GM12878 (cell line): Measurements from ENCODE around the gene BNC2. TPM values are rescaled to one million over a fixed set of nuclear protein-coding genes. Genes with fewer than 3 reads are reported as not detected.

ENCODE experiments used
- ATAC-seq: fragments of 200-7000 bp; cut with Tn5 transposase; 3 replicates; pipeline ENCODE4 v1.9.1; 2020; ENCODE audit warnings: mild to moderate bottlenecking, moderate library complexity
- BruUV-seq: library from RNA; stranded (reverse); fragments of 400-500 nt; replicated peaks from 2 replicates; lab custom pipeline; 2021; lab: Mats Ljungman, UMichigan
- CTCF ChIA-PET: fragments of 300-600 bp; sonication (Branson Sonifier 250); formaldehyde crosslinking; extraction: SDS; loops from one replicate; lab custom pipeline; 2021; ENCODE audit warnings: inconsistent platforms; lab: Yijun Ruan, JAX
- POLR2A ChIA-PET: fragments of 350-600 bp; formaldehyde crosslinking; extraction: SDS; loops from one replicate; lab custom pipeline; 2021; ENCODE audit warnings: inconsistent platforms; lab: Charles Lee
- RAD21 ChIA-PET: fragments of 300-600 bp; sonication (Branson Sonifier 250); formaldehyde crosslinking; loops from one replicate; lab custom pipeline; 2023; ENCODE audit warnings: antibody characterized with exemption; ENCODE audit not compliant: unreplicated experiment; lab: Charles Lee
- SMC1A ChIA-PET: fragments of 300-600 bp; sonication (Branson Sonifier 250); formaldehyde crosslinking; loops from one replicate; lab custom pipeline; 2023; ENCODE audit not compliant: unreplicated experiment, uncharacterized antibody; lab: Charles Lee
- DNase-seq: peaks from one replicate; pipeline ENCODE4 v3.0.0-alpha.2; 2011; ENCODE audit warnings: low read depth, low spot score
- FAIRE-seq: peaks from 3 replicates; lab custom pipeline; 2011; peaks lifted over from hg19 to GRCh38; lab: Jason Lieb, UNC
- H2AFZ ChIP-seq: 2 replicates; pipeline ENCODE4 v1.6.0; 2011; ENCODE audit warnings: low read depth, low read length, control low read depth; ENCODE audit not compliant: control insufficient read depth
- H3K27ac ChIP-seq: 2 replicates; pipeline ENCODE4 v1.5.1; 2011; ENCODE audit warnings: control low read depth; ENCODE audit not compliant: control insufficient read depth, insufficient read depth
- H3K27me3 ChIP-seq, 2 experiments: replicated peaks in 1 of 2; 2 replicates each; pipeline versions ENCODE4 v1.6.0 to v1.6.1; 2011; ENCODE audit warnings: low read length in 1 of 2; ENCODE audit not compliant: control insufficient read depth in 2 of 2, insufficient read depth in 2 of 2
- H3K36me3 ChIP-seq, 2 experiments: 2 replicates each; pipeline ENCODE4 v1.5.1; 2011; ENCODE audit warnings: low read length in 1 of 2; ENCODE audit not compliant: control insufficient read depth in 2 of 2, insufficient read depth in 2 of 2
- H3K4me1 ChIP-seq: 2 replicates; pipeline ENCODE4 v1.6.1; 2011; ENCODE audit warnings: mild to moderate bottlenecking, low read length, moderate library complexity, mixed read lengths; ENCODE audit not compliant: control insufficient read depth, insufficient read depth
- H3K4me2 ChIP-seq: 2 replicates; pipeline ENCODE4 v1.6.0; 2011; ENCODE audit warnings: control low read depth; ENCODE audit not compliant: control insufficient read depth, insufficient read depth
- H3K4me3 ChIP-seq: fragments of 200-600 bp; sonication (generic); 2 replicates; pipeline ENCODE4 v1.5.1; 2016
- H3K79me2 ChIP-seq: 2 replicates; pipeline ENCODE4 v1.6.0; 2011; ENCODE audit warnings: low read length; ENCODE audit not compliant: control insufficient read depth, insufficient read depth
- H3K9ac ChIP-seq: 2 replicates; pipeline ENCODE4 v1.8.0; 2011; ENCODE audit warnings: low read length, control low read depth, mixed read lengths; ENCODE audit not compliant: control insufficient read depth, insufficient read depth
- H3K9me3 ChIP-seq: replicated peaks from 3 replicates; pipeline ENCODE4 v1.5.1; 2011; ENCODE audit warnings: mild to moderate bottlenecking, low read length; ENCODE audit not compliant: control insufficient read depth, insufficient read depth
- H4K20me1 ChIP-seq: 2 replicates; pipeline ENCODE4 v1.6.0; 2011; ENCODE audit not compliant: control insufficient read depth, insufficient read depth
- CEBPB ChIP-seq, 2 experiments: fragments of 150-350 bp in 1 of 2; IDR thresholded peaks; 2 replicates each; pipeline ENCODE4 v1.6.1; 2012 to 2014; ENCODE audit warnings: low read depth in 2 of 2, low read length in 2 of 2, borderline replicate concordance in 1 of 2, inconsistent platforms in 1 of 2
- E2F8 ChIP-seq: fragments of 450-650 bp; IDR thresholded peaks from 2 replicates; pipeline ENCODE4 v1.6.1; 2018; ENCODE audit warnings: mild to moderate bottlenecking, low read depth, moderate library complexity; ENCODE audit not compliant: partially characterized antibody
- EP300 ChIP-seq, 2 experiments: fragments of 150-350 bp in 1 of 2; IDR thresholded peaks; 2 replicates each; pipeline ENCODE4 v1.6.1; 2011 to 2012; ENCODE audit warnings: low read depth in 2 of 2, low read length in 2 of 2, borderline replicate concordance in 1 of 2, improper control_type of control experiment in 1 of 2, inconsistent platforms in 1 of 2; ENCODE audit not compliant: control insufficient read depth in 1 of 2
- ESRRA ChIP-seq: IDR thresholded peaks from 2 replicates; pipeline ENCODE4 v1.6.1; 2012; ENCODE audit warnings: mild to moderate bottlenecking, low read length, improper control_type of control experiment
- HCFC1 ChIP-seq: fragments of 150-350 bp; IDR thresholded peaks from 2 replicates; pipeline ENCODE4 v1.6.1; 2014; ENCODE audit warnings: low read length
- IRF4 ChIP-seq: IDR thresholded peaks from 2 replicates; pipeline ENCODE4 v1.6.1; 2011; ENCODE audit warnings: low read depth, low read length
- IRF5 ChIP-seq: fragments of 450-650 bp; IDR thresholded peaks from 2 replicates; pipeline ENCODE4 v1.6.1; 2017; ENCODE audit warnings: borderline replicate concordance
- MEF2A ChIP-seq: IDR thresholded peaks from 2 replicates; pipeline ENCODE4 v1.6.1; 2011; ENCODE audit warnings: low read depth, mild to moderate bottlenecking, low read length, moderate library complexity; ENCODE audit not compliant: insufficient read depth
- MTA3 ChIP-seq: IDR thresholded peaks from 2 replicates; pipeline ENCODE4 v1.6.1; 2012; ENCODE audit warnings: low read length, inconsistent platforms, borderline replicate concordance
- MYC ChIP-seq: IDR thresholded peaks from 2 replicates; pipeline ENCODE4 v1.6.1; 2011; ENCODE audit warnings: mild to moderate bottlenecking, low read length, moderate library complexity, inconsistent platforms; ENCODE audit not compliant: insufficient read depth, insufficient replicate concordance, insufficient read length, severe bottlenecking
- STAT3 ChIP-seq: IDR thresholded peaks from 2 replicates; pipeline ENCODE4 v1.6.1; 2011; ENCODE audit warnings: low read depth, low read length, improper control_type of control experiment
- SUZ12 ChIP-seq: fragments of 200-600 bp; sonication (generic); IDR thresholded peaks from one replicate; pipeline ENCODE4 v1.6.1; 2018; ENCODE audit warnings: antibody characterized with exemption, mild to moderate bottlenecking; ENCODE audit not compliant: unreplicated experiment
- ZNF384 ChIP-seq: IDR thresholded peaks from 2 replicates; pipeline ENCODE4 v1.6.1; 2012; ENCODE audit warnings: low read depth, mild to moderate bottlenecking, low read length, improper control_type of control experiment, borderline replicate concordance
- WGBS: methylation state at CpG from one replicate; pipeline ENCODE4 v1.1.6; 2016; ENCODE audit warnings: low lambda C conversion rate; ENCODE audit not compliant: insufficient replicate concordance, insufficient coverage; ENCODE audit errors: missing lambda C conversion rate; 5-methylcytosine and 5-hydroxymethylcytosine counted together
- in situ Hi-C: fragments of 300-500 bp; cut with MboI; formaldehyde crosslinking; loops from 9 replicates; pipeline ENCODE4 v1.14.3; 2018; ENCODE audit warnings: mixed read lengths
- intact Hi-C: fragments of 100-400 bp; cut with micrococcal nuclease; formaldehyde crosslinking; loops from one replicate; pipeline ENCODE4 v1.14.2; 2022; ENCODE audit not compliant: unreplicated experiment
- polyA plus RNA-seq, 11 experiments: library from polyadenylated mRNA; depleted of rRNA in 4 of 11; unstranded in 6 of 11; stranded (reverse) in 5 of 11; fragments of >200 nt; fragmentation: Nextera tagmentation in 4 of 11; fragmentation: Illumina TruSeq in 1 of 11; extraction: Ambion mirVana in 4 of 11; extraction: Trizol in 1 of 11; gene quantifications; 1 replicate in 1 of 11; 2 replicates in 10 of 11; pipeline versions ENCODE4 v1.2.1 to v1.2.3, GENCODE V29; 2011 to 2016; ENCODE audit warnings: inconsistent platforms in 2 of 11, missing spikeins in 2 of 11, low read depth in 1 of 11
- total RNA-seq, 4 experiments: library from RNA; depleted of rRNA in 3 of 4; stranded (reverse); fragments of >200 nt in 3 of 4; fragmentation: Illumina TruSeq in 1 of 4; extraction: Trizol in 1 of 4; gene quantifications; 2 replicates each; pipeline versions ENCODE4 v1.2.1 to v1.2.3, GENCODE V29; 2013 to 2021
- TF ChIP-seq, protein P1 (sequence below): IDR thresholded peaks from 2 replicates; pipeline ENCODE4 v1.6.1; 2012; ENCODE audit warnings: low read depth, low read length, improper control_type of control experiment
- TF ChIP-seq, protein P2 (sequence below): fragments of 450-650 bp; IDR thresholded peaks from 2 replicates; pipeline ENCODE4 v1.6.1; 2017; ENCODE audit warnings: mild to moderate bottlenecking

Gene BNC2
- total and polyA plus RNA-seq, 10 of the 15 experiments (the other 5 are each of a cell fraction or from before 2014, with no cell fraction given): 0.05 to 14.5 (median 0.26) TPM

GRCh38 chr9:16871336-16872151 is 1.1 kb upstream of the BNC2 start:
- Histone ChIP-seq H3K9me3 (no peaks in the 10 kb centered on the region; the same call in 2 of the 3 replicates), H3K79me2 (no peaks in the 10 kb centered on the region), H3K4me2 (no peak overlapping the region), H3K27ac (no peak overlapping the region), H3K27me3 (no peaks in the 10 kb centered on the region; a peak in 1 of 4 replicates), H2AFZ (no peak overlapping the region), H3K36me3 (no peaks in the 10 kb centered on the region), H3K9ac (no peak overlapping the region), H3K4me3 (no peak overlapping the region), H3K4me1 (no peaks in the 10 kb centered on the region), H4K20me1 (no peaks in the 10 kb centered on the region)
- 46% methylated on average over 29 of the region's 63 CpGs for WGBS
- TF ChIP-seq HCFC1: no peak
- TF ChIP-seq IRF5: no peak
- no peak for TF ChIP-seq ESRRA
- TF ChIP-seq ZNF384: no peak
- no peak for TF ChIP-seq MYC
- no peak for TF ChIP-seq E2F8
- TF ChIP-seq, protein P1, sequence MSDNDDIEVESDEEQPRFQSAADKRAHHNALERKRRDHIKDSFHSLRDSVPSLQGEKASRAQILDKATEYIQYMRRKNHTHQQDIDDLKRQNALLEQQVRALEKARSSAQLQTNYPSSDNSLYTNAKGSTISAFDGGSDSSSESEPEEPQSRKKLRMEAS: no peak
- TF ChIP-seq IRF4: no peak
- no peak for TF ChIP-seq SUZ12
- TF ChIP-seq CEBPB (IDR thresholded peaks at IDR 0.05; ENCODE audit: borderline replicate concordance in 1 of 2, low read depth in 2 of 2, low read length in 2 of 2): no peak
- TF ChIP-seq, protein P2, sequence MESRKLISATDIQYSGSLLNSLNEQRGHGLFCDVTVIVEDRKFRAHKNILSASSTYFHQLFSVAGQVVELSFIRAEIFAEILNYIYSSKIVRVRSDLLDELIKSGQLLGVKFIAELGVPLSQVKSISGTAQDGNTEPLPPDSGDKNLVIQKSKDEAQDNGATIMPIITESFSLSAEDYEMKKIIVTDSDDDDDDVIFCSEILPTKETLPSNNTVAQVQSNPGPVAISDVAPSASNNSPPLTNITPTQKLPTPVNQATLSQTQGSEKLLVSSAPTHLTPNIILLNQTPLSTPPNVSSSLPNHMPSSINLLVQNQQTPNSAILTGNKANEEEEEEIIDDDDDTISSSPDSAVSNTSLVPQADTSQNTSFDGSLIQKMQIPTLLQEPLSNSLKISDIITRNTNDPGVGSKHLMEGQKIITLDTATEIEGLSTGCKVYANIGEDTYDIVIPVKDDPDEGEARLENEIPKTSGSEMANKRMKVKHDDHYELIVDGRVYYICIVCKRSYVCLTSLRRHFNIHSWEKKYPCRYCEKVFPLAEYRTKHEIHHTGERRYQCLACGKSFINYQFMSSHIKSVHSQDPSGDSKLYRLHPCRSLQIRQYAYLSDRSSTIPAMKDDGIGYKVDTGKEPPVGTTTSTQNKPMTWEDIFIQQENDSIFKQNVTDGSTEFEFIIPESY: no peak
- TF ChIP-seq EP300 (IDR thresholded peaks at IDR 0.05; ENCODE audit: borderline replicate concordance in 1 of 2, control insufficient read depth in 1 of 2, low read depth in 2 of 2, low read length in 2 of 2): no peak
- TF ChIP-seq MTA3: no peak
- no peak for TF ChIP-seq STAT3
- TF ChIP-seq MEF2A: no peak
- FAIRE-seq (no peak), ATAC-seq (peak; percentile 45), DNase-seq (no peak)
- RAD21 ChIA-PET: no interaction called here
- intact Hi-C loops (no loop called here), in situ Hi-C loops (no loop called here)
- CTCF ChIA-PET: no interaction called here
- no TSS peak for BruUV-seq
- POLR2A ChIA-PET: no interaction called here
- SMC1A ChIA-PET: no interaction called here
